Coronary artery (tissue), 2 donors: ENCODE data around the gene UBL5.

Source experiments
- DNase-seq: peaks from one replicate; pipeline ENCODE4 v3.0.0-alpha.2; 2017; ENCODE audit warnings: low spot score
- H3K27ac ChIP-seq, 2 donors: fragments of 200-600 bp; sonication (generic); one replicate each; pipeline ENCODE4 v1.5.1; 2016 to 2019
- H3K4me3 ChIP-seq: fragments of 200-600 bp; sonication (generic); 2 replicates; pipeline ENCODE4 v1.5.1; 2016; ENCODE audit warnings: mild to moderate bottlenecking, moderate library complexity
- CTCF ChIP-seq: fragments of 200-600 bp; sonication (generic); IDR thresholded peaks from one replicate; pipeline ENCODE4 v1.5.1; 2019; ENCODE audit warnings: antibody characterized with exemption

Gene UBL5

GRCh38 chr19:9865732-9866501, 38.2 kb downstream of the UBL5 start:
- H3K4me3 ChIP-seq, result no peak overlapping the region

GRCh38 chr19:9868983-9869617, 41.4 kb downstream of the UBL5 start:
- no peak for TF ChIP-seq CTCF
- H3K4me3 ChIP-seq, result no peak overlapping the region
- no peak for DNase-seq
- no peak overlapping the region for H3K27ac ChIP-seq

More at GRCh38 chr19:9865732-9866501, 38.2 kb downstream of the UBL5 start:
- DNase-seq, result no peak
- no peak overlapping the region for H3K27ac ChIP-seq
- no peak for TF ChIP-seq CTCF

GRCh38 chr19:9871626-9872338, 44.1 kb downstream of the UBL5 start:
- Histone ChIP-seq H3K4me3 (no peak overlapping the region), H3K27ac (no peak overlapping the region)
- no peak for DNase-seq
- no peak for TF ChIP-seq CTCF

- DNase-seq, result no peak
- no peak for TF ChIP-seq CTCF
- Histone ChIP-seq H3K4me3 (no peak overlapping the region), H3K27ac (no peak overlapping the region)
Measured at GRCh38 chr19:9872618-9873242, 45.0 kb downstream of the UBL5 start.

GRCh38 chr19:9875031-9875627, 47.4 kb downstream of the UBL5 start:
- no peak overlapping the region for H3K4me3 ChIP-seq
- no peak for TF ChIP-seq CTCF
- no peak for DNase-seq
- no peak overlapping the region for H3K27ac ChIP-seq

GRCh38 chr19:9875796-9876195, 48.1 kb downstream of the UBL5 start:
- no peak for DNase-seq
- Histone ChIP-seq H3K27ac (no peak overlapping the region), H3K4me3 (no peak overlapping the region)
- TF ChIP-seq CTCF, result no peak
